Cardiac muscle cell (in vitro differentiated cells and primary cell): Measurements from ENCODE around the gene DIDO1. TPM values are rescaled to one million over a fixed set of nuclear protein-coding genes. Genes with fewer than 3 reads are reported as not detected.

ENCODE experiments used
- DNase-seq, 2 donors: peaks; one replicate each; pipeline versions ENCODE4 v3.0.0 to v3.0.0-alpha.2; 2010 to 2017; ENCODE audit warnings: low read depth in 1 of 2, low spot score in 1 of 2
- H3K27ac ChIP-seq: fragments of 200-600 bp; sonication (generic); 2 replicates; pipeline ENCODE4 v1.5.1; 2016
- H3K27me3 ChIP-seq: fragments of 200-600 bp; sonication (generic); 2 replicates; pipeline ENCODE4 v1.6.0; 2016; ENCODE audit warnings: control low read depth
- H3K36me3 ChIP-seq: fragments of 200-600 bp; sonication (generic); 2 replicates; pipeline ENCODE4 v1.5.1; 2016; ENCODE audit warnings: control low read depth
- H3K4me1 ChIP-seq: fragments of 200-600 bp; sonication (generic); 2 replicates; pipeline ENCODE4 v1.8.1; 2017; ENCODE audit warnings: low read depth, mild to moderate bottlenecking, mixed run types
- H3K4me3 ChIP-seq: fragments of 200-600 bp; sonication (generic); 2 replicates; pipeline ENCODE4 v1.5.1; 2016; ENCODE audit warnings: mild to moderate bottlenecking
- H3K9me3 ChIP-seq: fragments of 200-600 bp; sonication (generic); 2 replicates; pipeline ENCODE4 v1.5.1; 2017; ENCODE audit warnings: low read depth, mild to moderate bottlenecking, control low read depth
- polyA plus RNA-seq: library from polyadenylated mRNA; unstranded; fragments of >200 nt; fragmentation: Nextera tagmentation; extraction: Ambion mirVana; gene quantifications from 2 replicates; pipeline ENCODE4 v1.2.1, GENCODE V29; 2016
- total RNA-seq: library from RNA; depleted of rRNA; stranded (reverse); fragments of >200 nt; gene quantifications from 2 replicates; pipeline ENCODE4 v1.2.3, GENCODE V29; 2016
- TF ChIP-seq, protein P1 (sequence below): IDR thresholded peaks from 2 replicates; pipeline ENCODE4 v1.5.1; 2012; ENCODE audit warnings: low read depth, mild to moderate bottlenecking, low read length

Gene DIDO1
- total and polyA plus RNA-seq, 2 experiments from 2014 or later, result 28.3 to 69.2 TPM

DNA sequence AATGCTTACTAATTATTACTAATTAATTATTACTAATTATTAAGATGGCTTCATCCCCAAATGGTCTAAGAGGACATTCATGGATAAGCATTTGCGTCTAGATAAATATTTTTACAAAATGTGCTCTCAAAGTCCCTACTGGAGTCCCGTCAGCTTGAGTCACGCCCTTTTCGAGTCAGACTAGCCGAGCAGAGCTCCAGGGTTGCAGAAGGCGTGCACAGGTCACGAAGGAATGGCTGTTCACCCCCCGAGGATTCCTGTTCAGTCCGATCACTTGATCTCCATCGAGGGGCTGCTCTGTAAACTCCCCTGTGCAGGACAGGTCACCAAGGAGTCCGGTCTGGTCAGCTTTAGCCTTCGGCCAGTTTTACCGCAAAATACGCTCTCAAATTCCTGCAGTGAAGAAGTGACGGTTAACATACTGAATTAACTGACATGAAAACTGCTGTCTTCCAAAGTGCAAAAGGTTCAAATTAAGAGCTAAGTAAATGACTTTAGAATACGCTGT lies 84.5 kb downstream of the DIDO1 start:
- TF ChIP-seq, protein P1, sequence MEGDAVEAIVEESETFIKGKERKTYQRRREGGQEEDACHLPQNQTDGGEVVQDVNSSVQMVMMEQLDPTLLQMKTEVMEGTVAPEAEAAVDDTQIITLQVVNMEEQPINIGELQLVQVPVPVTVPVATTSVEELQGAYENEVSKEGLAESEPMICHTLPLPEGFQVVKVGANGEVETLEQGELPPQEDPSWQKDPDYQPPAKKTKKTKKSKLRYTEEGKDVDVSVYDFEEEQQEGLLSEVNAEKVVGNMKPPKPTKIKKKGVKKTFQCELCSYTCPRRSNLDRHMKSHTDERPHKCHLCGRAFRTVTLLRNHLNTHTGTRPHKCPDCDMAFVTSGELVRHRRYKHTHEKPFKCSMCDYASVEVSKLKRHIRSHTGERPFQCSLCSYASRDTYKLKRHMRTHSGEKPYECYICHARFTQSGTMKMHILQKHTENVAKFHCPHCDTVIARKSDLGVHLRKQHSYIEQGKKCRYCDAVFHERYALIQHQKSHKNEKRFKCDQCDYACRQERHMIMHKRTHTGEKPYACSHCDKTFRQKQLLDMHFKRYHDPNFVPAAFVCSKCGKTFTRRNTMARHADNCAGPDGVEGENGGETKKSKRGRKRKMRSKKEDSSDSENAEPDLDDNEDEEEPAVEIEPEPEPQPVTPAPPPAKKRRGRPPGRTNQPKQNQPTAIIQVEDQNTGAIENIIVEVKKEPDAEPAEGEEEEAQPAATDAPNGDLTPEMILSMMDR, result no peak
- H3K9me3 ChIP-seq, result no peaks in the 10 kb centered on the region

DNA sequence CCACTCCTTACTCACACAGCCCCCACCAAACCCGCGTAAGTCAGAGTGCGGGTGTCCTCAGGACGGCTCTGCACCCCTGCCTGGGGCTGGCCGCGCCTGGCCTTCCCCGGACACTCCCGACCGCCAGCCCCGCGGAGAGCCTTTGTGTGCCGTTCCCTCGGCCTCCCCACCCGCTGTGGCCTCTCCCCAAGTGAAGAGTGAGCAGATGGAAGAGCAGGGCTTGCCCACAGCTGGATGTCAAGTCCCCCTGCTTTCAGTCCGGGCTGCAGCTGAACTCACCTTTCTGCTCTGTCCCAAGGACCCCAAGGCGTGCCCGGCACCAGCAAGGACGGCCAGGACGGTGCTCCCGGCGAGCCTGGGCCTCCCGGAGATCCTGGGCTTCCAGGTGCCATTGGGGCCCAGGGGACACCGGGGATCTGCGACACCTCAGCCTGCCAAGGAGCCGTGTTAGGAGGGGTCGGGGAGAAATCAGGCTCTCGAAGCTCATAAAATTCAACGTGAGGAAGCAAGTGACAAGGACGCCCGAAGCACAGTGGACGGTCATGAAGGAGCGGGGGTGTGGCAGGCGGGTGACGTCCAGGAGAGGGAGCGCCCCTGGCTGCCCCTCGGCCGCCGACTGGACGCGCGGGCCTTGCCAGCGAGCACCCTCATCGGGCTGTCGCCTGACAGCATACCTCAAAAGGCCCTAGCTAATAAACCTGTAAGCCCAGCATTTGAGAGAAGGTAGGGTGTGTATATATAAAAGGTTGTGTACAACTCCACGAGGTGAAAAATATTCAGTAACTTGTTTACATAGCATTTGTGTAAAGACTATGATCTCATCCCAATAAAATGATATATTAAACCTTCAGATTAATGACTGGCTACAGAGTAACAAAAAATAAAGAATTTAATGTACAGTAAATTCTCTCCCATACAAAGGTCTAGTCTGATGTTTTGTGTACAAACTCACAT lies 85.8 kb downstream of the DIDO1 start:
- H3K27ac ChIP-seq, result no peak overlapping the region
- no peak for DNase-seq
- TF ChIP-seq, protein P1, result no peak
- H3K27me3 ChIP-seq, result no peaks in the 10 kb centered on the region
- no peaks in the 10 kb centered on the region for H3K9me3 ChIP-seq
- no peak overlapping the region for H3K4me3 ChIP-seq
- peaks cover 1% of the 10 kb centered on the region for H3K36me3 ChIP-seq
- no peaks in the 10 kb centered on the region for H3K4me1 ChIP-seq

More for the DNA sequence above, 84.5 kb downstream of the DIDO1 start:
- H3K27ac ChIP-seq, result no peak overlapping the region
- H3K4me3 ChIP-seq, result no peak overlapping the region
- H3K4me1 ChIP-seq, result no peaks in the 10 kb centered on the region
- H3K27me3 ChIP-seq, result no peaks in the 10 kb centered on the region
- H3K36me3 ChIP-seq, result peaks cover 2% of the 10 kb centered on the region
- no peak for DNase-seq

DNA sequence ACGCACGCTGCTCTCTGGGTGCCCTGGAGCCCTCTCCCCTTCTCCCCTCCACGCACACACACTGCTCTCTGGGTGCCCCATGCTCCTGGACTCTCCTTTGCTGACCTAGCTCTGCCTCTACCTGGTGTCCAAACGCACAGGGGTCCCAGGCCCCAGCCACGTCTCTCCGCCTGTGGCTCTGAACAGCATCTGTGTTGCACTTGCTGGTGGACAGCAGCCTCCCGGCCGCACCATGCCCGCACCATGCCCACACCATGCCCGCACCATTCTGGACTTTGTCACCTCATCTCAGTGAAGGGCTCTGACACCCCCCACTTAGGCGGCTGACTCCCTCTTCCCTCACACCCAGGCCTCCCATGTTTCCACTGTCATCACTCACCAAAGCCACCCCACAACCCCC lies 86.5 kb downstream of the DIDO1 start:
- Histone ChIP-seq H3K9me3 (no peaks in the 10 kb centered on the region), H3K27me3 (no peaks in the 10 kb centered on the region), H3K36me3 (no peaks in the 10 kb centered on the region), H3K27ac (no peak overlapping the region), H3K4me1 (no peaks in the 10 kb centered on the region), H3K4me3 (no peak overlapping the region)
- DNase-seq, result no peak
- TF ChIP-seq, protein P1, result no peak

DNA sequence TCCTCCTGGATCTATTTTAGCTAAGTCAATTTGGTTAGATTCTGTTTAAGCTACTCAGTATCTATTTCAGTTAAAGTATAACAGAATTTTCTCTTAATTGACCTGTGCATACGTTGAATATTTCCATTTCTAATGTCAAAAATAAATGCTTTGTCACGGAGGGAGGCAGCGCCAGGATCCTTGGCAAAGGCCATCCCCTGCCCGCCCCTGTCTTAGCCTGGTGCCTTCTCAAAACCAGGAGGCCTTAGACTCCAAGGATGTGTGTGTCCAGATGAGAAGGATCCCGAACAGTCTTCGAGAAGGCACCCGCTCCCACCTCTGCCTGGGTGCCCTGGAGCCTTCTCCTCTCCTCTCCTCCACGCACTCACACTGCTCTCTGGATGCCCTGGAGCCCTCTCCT lies 87.0 kb downstream of the DIDO1 start:
- H3K9me3 ChIP-seq, result no peaks in the 10 kb centered on the region
- DNase-seq, result no peak
- H3K4me1 ChIP-seq, result no peaks in the 10 kb centered on the region
- TF ChIP-seq, protein P1, result no peak
- H3K27ac ChIP-seq, result no peak overlapping the region
- H3K4me3 ChIP-seq, result no peak overlapping the region
- H3K27me3 ChIP-seq, result no peaks in the 10 kb centered on the region
- no peaks in the 10 kb centered on the region for H3K36me3 ChIP-seq

DNA sequence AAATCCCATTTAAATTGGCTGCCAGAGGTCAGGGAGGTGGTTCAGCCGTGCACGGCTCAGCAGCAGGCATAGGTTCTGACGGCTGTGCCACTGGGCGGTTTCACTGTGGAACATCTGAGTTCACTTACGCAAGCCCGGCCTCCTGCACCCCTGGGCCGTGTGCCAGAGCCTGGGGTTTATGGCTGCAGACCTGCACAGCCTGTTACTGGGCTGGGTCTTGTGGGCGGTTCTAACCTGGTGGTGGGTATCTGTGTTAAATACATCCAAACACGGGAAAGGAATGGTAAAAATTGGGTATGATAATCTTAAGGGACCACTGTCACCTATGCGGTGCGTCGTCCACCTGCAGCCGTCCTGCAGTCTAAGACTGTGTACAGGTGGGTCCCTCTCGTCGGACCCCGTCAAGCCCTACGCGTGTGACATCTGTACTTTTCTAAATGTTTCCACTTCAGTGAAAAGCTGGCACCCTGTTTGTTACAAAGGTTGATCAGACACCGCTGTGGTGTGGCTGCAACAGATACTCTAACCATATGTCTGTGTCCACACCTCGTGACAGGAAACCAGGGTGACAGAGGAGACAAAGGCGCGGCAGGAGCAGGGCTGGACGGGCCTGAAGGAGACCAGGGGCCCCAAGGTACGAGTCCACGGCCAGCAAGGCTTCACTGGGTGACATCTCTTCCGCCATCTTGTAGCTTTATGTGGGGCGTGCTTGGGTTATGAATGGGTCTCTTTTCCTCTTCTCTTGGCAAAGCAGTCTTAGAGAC lies 88.0 kb downstream of the DIDO1 start:
- no peak for DNase-seq
- H3K36me3 ChIP-seq, result no peaks in the 10 kb centered on the region
- no peak overlapping the region for H3K4me3 ChIP-seq
- TF ChIP-seq, protein P1, result no peak
- H3K27ac ChIP-seq, result no peak overlapping the region
- no peaks in the 10 kb centered on the region for H3K27me3 ChIP-seq
- H3K9me3 ChIP-seq, result no peaks in the 10 kb centered on the region
- no peaks in the 10 kb centered on the region for H3K4me1 ChIP-seq
